HG02973 (cell line): ENCODE results near the gene MARS1.
"Not testable (repeated sequence)": the region's sequence is repeated elsewhere in the genome, so short reads cannot be mapped to it uniquely, and the experiment has no call there.

Experiments used
- ATAC-seq: cut with Tn5 transposase; IDR thresholded peaks from one replicate; pipeline ENCODE4 v1.9.1; 2021; ENCODE audit warnings: moderate library complexity; ENCODE audit not compliant: unreplicated experiment

Gene MARS1

DNA sequence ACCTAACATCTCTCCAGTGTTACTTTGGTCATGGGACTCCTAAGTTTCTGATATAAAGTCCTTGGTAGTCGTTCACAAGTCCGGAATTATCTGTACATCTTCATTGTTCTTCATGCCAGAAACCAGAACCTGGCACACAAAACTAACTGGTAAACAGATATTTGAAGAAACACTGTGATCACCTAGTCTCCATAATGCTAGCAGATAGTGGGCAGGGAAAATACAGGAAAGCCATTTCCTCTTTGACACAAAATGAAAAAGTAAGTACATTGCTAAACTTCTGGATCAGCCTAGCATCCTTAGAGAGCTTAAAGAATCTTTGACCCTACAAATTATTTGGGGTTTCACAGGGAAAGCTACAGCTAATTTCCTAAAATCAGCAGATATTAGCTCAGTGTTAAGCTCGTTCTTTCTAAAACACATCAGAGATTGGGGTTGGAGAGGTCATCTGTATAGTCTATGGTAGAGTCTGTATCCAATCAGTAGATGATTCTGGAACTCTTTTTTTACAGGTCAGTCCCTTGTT is 27.6 kb downstream of the MARS1 start:
- ATAC-seq, result no peak

DNA sequence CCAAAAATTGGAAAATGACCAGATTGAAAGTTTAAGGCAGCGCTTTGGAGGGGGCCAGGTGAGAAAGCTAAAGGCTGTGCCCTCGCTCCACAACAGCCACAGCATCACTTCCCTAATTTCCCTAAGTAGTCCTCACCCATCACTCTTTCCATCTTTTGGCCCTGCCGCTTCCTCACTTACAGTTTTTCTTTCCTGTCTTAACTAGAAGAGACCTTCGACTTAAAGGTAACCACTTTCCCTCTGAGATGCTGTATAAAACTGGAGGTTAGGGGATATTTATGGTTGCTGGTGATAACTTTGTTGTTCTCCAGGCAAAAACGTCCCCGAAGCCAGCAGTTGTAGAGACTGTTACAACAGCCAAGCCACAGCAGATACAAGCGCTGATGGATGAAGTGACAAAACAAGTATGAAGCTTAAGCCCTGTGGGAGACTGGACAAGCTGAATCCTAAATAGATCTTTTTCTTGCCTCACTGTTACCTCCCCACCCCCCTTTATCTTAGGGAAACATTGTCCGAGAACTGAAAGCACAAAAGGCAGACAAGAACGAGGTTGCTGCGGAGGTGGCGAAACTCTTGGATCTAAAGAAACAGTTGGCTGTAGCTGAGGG is 28.2 kb downstream of the MARS1 start:
- ATAC-seq, result no peak

DNA sequence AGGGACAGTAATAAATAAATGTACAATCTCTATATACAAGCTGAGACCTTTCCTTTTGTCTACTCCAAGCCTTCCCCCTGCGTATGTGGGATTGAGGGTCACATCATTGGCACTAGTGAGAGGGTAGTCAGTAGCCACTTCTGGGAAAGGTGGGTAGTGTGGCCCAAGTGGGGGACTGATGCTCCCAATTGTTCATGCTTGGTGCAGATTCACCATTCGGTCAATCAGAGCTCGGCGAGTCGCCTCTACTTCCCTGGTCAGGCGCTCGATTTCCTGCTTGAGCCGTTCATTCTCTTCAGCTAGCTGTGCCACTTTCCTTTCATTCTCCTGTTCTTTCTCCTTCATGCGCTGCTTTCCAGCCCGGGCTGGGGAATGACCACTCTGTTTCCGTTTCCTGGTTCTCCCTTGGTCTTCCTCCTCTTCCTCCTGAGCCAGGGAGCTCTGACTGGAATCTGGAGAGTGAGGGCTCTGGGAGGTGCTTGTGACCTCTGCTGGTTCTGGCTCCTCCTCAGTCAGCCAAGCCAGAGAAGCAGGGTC is 28.8 kb downstream of the MARS1 start:
- ATAC-seq, result no peak

DNA sequence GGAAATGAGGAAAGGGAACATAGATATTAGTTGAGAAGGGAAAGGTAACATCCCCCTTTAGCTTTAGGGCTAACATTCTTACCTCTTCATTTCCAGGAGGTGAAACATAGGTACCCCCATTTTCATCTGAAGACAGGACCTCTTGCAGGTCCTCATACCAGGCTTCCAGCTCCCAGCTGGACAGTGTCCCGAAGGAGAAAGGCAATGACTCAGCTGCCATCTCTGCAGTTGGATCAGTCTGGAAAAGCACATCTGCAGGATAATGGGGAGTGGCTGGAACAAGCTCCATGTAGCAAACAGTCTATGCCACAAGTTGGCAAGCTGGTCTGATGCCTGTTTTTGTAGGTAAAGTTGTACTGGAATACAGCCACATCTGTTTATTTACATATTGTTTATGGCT is 29.3 kb downstream of the MARS1 start:
- no peak for ATAC-seq

DNA sequence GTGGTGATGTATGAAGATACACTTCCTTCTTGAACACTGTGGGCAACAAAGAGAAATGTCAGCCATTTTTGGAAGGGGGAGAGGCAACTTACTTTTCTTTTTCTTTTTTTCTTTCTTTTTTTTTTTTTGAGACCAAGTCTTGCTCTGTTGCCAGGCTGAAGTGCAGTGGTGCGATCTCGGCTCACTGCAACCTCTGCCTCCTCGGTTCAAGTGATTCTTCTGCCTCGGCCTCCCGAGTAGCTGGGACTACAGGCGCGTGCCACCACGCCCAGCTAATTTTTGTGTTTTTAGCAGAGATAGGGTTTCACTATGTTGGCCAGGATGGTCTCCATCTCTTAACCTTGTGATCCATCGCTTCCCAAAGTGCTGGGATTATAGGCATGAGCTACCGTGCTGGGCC is 29.9 kb downstream of the MARS1 start:
- not testable (repeated sequence) for ATAC-seq

DNA sequence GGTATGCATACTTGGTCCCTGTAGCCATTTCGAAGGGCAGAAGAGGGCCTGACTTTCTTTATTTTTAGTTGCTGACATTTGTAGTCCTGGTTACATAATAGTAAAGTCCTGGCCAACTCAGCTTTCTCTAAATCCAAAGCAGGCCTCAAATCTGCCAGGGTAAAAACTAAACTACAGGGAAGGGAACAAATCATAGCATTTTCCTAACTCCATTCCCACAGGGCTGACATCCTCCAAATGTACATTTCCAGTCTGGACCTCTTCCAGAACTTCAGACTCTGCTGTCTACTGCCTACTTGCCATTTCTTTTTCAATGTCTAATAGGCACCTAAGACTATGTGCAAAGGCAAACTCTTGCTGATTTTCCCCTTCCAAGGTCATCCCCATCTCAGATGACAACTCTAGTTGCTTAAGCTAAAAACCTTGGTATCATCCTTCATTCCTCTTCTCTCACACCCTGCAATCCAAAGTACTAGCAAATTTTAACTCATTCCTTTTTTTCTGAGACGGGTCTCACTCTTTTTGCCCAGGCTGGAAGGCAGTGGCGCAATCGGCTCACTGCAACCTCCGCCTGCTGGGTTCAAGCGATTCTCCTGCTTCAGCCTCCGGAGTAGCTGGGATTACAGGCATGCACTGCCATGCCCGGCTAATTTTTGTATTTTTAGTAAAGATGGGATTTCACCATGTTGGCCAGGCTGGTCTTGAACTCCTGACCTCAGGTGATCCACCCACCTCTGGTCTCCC is 30.5 kb downstream of the MARS1 start:
- ATAC-seq, result no peak

DNA sequence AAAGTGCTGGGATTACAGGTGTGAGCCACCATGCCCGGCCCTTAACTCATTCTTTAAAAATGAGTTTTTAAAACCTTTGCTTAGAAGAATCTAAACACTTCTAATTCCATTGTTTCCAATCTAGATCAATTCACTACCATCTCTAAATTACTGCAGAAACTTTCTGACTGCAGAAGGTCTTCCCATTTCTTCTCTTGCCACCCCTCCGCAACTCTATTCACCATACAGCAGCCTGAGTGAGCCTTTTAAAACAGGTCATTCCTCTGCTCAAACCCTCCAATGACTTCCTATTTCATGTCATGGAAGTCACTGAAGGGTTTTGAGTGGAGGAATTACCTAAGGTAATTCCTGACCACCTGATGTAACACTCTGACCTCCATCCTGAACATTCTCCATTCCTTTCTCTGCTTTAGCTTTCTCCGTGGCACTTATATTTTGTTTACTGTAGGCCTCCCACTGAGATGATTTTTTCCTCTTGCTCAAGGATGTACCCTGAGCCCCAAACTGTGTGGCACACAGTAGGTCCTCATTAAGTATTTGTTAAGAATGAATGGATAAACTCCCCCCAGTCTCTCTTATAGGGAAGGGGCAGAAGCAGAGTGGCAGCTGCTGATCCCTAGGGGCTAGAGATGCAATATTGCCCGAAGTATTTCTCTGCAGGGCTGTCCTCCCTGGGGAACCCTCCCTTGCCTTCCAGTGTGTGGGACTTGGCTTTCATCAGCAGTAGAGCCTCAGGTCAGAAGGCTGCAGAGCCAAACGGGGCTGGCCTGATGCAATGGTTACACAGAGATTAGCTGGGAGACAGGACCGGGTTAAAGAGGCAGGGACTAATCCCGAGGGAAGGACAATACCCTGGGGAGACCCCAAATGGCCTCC is 31.3 kb downstream of the MARS1 start:
- no peak for ATAC-seq

DNA sequence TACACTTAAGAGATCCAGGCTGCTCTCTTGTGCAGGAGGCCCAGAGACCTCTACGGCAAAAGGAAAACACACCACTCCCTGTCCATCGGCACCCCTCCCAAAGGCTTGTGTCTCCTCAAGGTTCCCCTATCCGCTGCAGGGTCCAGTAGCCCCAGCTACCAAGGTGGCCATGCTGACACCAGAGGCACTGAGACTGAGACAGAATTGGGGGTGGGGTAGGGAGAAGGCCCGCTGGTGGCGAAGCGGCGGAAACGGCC is 31.9 kb downstream of the MARS1 start:
- no peak for ATAC-seq

DNA sequence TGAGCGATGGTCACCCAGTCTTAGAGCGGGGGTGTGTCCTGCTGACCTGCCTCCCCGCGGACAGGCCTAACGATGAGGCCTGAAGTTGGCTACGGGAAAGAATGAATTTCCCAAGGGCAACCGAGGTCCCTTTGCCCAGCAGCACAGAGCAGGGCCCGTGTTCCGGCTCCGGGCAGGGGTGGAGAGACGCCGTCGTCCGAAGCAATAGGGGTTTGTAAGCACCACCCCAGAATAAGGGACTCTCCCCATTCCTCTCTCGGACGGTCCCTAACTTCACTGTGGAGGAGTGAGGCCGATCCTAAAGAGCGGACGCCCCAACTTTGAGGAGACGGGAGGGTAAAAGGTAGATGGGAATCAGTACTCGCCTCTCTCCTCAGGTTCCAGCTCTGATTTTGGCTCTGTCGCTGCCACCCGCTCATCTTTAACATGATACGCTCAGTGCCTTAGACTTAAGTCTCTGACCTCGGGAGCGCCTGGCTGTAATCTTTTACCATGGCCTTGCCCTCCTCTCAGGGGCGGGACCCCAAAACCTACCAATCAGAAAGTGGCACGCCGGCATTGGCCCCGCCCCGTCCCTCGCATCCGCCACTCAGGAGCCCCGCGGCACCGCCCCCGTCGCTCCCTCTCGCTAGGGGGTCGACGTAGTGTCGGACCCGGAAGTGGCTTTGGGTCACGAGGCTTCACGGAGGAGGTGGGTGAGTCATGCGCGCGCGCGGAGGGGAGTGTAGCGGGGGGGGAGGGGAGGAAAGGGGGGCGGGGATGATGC is 32.4 kb downstream of the MARS1 start, which contains the start of gene DDIT3:
Gene DDIT3, minus strand, starts transcription at position 462 of the 766 bp plus-strand sequence. CDS start 3,108 bp downstream, outside the sequence.
- peak; percentile 64 for ATAC-seq

DNA sequence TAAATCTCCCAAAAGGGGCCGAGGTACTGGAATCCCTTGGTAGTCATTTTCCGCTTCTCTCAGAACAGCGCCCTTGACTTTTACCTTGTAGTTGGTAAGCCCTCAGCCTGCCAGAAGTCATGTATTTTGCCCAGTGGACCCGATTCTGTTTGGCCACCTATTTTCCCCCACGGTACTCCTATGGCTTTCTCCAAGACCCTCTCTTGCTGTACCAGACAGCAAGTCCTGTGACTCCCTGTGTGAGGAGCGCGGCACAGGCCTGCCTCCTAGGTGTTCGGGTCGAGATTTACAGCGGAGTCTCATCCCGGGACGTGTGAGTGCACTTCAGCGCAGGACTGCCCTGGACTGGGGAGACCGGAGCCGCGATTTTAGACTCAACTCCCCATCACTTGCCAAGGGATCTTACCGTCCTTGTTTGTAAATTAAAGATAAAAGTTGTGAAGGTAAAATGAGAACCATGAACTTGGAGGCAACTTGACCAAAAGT is 33.7 kb downstream of the MARS1 start:
- ATAC-seq, result no peak

DNA sequence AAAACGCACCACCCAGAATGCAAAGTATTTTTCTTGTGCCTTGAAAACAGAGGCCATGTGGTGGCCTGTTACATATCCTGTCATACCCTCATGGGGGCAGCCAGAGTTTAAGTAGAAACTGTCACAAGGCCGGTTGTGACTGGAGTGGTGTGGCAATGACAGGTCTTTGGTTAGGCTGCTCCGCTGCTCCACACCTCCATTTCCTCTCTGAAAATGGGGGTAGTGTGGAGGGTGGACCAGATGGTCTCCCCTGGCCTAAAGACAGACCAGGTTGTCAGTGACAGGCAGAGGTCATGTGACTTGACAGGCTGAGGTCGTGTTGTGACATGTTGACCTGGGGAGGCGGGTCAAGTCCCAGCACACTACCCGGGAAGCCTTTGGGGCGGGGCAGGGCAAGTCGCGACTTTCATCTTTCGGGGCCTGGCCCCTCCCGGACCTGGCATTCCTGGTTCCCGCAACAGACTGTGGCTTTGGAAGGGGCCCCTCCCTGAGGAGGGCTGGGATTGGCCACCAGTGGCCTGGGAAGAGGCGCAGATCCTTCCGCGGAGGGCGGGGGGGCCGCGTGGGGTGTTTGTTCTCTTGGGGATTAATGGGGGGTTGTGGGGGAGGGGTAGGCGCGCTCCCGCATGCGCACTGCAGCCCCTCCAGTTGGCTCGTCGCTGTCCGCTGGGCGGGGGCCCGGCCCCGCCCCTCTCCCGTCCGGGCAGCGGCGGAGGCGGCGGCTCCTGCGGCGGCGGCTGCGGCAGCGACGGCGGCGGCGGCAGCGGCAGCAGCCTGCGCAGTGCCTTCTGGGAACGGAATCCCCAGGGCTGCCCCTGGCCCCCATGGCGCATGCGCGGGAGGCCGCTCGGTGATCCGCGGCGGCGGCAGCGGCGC is 34.4 kb downstream of the MARS1 start, which contains the start of gene MBD6:
Gene MBD6, plus strand, starts transcription at position 814 of the 876 bp plus-strand sequence. CDS start 1,480 bp downstream, outside the sequence.
- ATAC-seq, result peak; percentile 36

DNA sequence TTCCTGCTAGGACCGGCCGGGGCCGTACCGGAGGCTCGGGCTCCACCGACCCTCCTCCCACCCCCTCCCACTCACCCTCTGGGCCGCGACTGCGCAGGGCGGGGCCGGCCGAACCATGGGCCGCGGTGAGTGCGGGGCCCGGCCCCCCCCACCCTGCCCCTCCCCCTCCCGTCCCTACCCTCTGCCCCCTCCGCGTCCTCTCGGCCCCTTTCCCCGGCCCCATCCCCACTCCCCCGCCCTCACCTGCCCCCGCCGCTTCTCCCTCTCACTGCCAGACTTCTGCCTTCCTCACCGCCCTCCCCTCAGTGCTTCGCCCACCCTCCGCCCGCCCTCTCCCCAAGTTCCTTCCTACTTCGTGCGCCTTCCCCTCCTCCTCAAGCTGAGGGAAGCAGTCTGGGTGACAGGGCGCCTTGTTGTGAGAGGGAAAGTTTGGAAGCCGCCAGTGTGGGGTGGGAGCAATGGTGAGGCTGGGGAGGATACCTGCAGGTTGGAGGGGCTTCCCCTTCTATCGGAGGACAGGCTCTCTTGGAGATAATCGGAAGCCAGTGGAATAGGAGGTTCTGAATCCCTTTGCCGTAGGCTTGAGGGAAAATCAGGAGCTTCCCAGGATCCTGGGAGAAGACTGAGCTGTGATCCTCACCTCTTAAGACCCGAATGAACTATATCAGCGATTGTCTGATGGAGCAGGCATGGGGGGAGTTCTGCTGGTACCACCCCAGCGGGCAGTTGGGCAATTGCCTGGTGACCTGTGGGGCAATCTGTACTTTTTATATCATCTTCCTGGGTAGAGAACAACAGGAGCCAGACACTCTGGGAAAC is 35.2 kb downstream of the MARS1 start:
- no peak for ATAC-seq

DNA sequence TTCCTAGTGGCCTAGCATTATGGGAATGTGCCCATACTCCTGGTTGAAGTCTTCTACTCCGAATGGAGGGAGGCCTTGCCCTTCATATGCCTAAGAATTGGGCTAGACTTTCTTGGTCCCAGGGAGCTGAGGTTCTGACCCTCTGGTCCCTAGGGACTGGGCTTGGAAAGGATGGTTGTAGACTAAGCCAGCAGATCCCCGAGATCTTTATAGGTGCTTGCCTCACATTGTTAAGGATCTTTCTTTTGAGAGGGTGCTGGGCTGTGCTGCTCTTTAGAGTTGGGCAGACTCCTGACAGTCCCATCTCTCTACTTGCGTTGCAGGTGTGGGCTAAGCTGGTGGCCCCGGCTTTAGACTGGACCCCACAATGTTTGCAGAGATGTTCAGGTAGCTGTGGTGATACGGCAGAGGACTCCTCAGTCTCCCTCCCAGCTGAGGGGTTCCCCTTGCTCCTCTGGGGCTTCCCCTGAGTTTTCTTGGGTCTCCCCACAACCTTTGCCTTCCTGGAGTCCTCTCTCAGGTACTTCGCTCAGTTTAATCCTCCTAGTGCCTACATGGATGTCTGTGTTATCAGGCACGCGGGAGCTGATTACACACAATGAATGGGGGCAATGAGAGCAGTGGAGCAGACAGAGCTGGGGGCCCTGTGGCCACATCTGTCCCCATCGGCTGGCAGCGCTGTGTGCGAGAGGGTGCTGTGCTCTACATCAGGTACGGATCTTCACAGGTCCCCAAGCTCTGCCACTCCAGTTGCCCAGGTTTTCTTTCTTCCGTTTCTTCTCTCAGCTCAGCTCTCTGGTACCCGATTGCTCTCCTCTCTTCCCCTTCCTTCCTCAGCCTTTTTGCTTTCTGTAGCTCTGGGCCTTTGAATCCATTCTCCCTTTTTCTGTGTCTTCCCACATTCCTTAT is 36.1 kb downstream of the MARS1 start:
- no peak for ATAC-seq

DNA sequence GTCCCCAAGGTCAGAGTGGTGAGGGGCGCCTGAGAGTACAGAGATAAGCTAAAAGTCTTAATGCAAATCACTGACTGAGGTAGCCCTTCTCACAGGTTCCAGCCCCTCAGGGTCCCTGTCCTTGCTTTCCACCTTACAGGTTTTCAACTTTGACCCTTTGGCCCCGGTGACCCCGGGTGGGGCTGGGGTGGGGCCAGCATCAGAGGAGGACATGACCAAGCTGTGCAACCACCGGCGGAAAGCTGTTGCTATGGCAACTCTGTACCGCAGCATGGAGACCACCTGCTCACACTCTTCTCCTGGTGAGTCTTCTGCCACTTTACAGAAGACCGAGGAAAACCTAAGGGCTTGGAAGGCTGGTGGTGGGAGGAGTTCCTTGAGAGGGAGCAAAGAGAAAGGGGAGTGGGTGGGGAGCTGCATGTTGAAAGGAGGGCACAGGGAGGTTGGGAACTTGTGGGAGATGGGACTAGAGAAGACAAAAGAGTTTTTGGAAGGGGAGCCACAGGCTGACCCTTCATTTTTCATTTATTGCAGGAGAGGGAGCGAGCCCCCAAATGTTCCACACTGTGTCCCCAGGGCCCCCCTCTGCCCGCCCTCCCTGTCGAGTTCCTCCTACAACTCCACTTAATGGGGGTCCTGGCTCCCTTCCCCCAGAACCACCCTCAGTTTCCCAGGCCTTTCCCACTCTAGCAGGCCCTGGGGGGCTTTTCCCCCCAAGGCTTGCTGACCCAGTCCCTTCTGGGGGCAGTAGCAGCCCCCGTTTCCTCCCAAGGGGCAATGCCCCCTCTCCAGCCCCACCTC is 37.1 kb downstream of the MARS1 start:
- no peak for ATAC-seq

DNA sequence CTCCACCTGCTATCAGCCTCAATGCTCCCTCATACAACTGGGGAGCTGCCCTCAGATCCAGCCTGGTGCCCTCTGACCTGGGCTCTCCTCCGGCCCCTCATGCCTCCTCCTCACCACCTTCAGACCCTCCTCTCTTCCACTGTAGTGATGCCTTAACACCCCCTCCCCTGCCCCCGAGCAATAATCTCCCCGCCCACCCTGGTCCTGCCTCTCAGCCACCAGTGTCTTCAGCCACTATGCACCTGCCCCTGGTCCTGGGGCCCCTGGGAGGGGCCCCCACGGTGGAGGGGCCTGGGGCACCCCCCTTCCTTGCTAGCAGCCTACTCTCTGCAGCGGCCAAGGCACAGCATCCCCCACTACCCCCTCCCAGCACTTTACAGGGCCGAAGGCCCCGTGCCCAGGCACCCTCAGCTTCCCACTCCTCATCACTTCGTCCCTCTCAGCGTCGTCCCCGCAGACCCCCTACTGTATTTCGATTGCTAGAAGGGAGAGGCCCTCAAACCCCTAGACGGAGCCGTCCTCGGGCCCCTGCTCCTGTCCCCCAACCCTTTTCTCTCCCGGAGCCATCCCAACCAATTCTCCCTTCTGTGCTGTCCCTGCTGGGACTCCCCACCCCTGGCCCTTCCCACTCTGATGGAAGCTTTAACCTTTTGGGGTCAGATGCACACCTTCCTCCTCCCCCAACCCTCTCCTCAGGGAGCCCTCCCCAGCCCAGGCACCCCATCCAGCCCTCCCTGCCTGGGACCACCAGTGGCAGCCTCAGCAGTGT is 37.9 kb downstream of the MARS1 start:
- no peak for ATAC-seq
